GM10266 (cell line): ENCODE measurements around the gene IFI35.
"Not testable (repeated sequence)": the region's sequence is repeated elsewhere in the genome, so short reads cannot be mapped to it uniquely, and the experiment has no call there.

Source experiments
- DNase-seq: peaks from one replicate; pipeline ENCODE4 v3.0.0; 2012; ENCODE audit errors: extremely low spot score
- CTCF ChIP-seq: IDR thresholded peaks from 2 replicates; pipeline ENCODE4 v1.5.1; 2012; ENCODE audit warnings: mild to moderate bottlenecking, low read depth; ENCODE audit not compliant: control insufficient read depth, insufficient read depth; ENCODE audit errors: missing control alignments

Gene IFI35

GRCh38 chr17:43042025-43042628, 35.5 kb downstream of the IFI35 start:
- TF ChIP-seq CTCF = no peak
- DNase-seq = no peak

- no peak for TF ChIP-seq CTCF
- DNase-seq = no peak
These were observed 36.7 kb downstream of the IFI35 start for GRCh38 chr17:43043307-43043706.

- DNase-seq = no peak
- TF ChIP-seq CTCF = no peak
These were observed 37.4 kb downstream of the IFI35 start for GRCh38 chr17:43044024-43044423.

GRCh38 chr17:43051969-43052368, 45.4 kb downstream of the IFI35 start:
- TF ChIP-seq CTCF = no peak
- DNase-seq = no peak

GRCh38 chr17:43053008-43053407, 46.4 kb downstream of the IFI35 start:
- DNase-seq = not testable (repeated sequence)

GRCh38 chr17:43056051-43056450, 49.5 kb downstream of the IFI35 start:
- DNase-seq = no peak
- no peak for TF ChIP-seq CTCF

- no peak for TF ChIP-seq CTCF
- DNase-seq = no peak
These were observed 56.5 kb downstream of the IFI35 start for GRCh38 chr17:43062984-43063638.
